GM13976 (cell line): ENCODE results near the gene CSTB.

Experiments used
- DNase-seq: peaks from one replicate; pipeline ENCODE4 v3.0.0; 2012; ENCODE audit warnings: low spot score
- in situ Hi-C: fragments of 300-500 bp; cut with MboI; formaldehyde crosslinking; loops from one replicate; pipeline ENCODE4 v1.12.0; 2022; ENCODE audit warnings: low sequenced_read_pairs, mixed read lengths, inconsistent platforms; ENCODE audit not compliant: unreplicated experiment
- TF ChIP-seq, protein P1 (sequence below): IDR thresholded peaks from 2 replicates; pipeline ENCODE4 v1.5.1; 2012; ENCODE audit warnings: borderline replicate concordance, mild to moderate bottlenecking; ENCODE audit not compliant: insufficient read depth; ENCODE audit errors: extremely low read depth, missing control alignments, control extremely low read depth

Gene CSTB

DNA sequence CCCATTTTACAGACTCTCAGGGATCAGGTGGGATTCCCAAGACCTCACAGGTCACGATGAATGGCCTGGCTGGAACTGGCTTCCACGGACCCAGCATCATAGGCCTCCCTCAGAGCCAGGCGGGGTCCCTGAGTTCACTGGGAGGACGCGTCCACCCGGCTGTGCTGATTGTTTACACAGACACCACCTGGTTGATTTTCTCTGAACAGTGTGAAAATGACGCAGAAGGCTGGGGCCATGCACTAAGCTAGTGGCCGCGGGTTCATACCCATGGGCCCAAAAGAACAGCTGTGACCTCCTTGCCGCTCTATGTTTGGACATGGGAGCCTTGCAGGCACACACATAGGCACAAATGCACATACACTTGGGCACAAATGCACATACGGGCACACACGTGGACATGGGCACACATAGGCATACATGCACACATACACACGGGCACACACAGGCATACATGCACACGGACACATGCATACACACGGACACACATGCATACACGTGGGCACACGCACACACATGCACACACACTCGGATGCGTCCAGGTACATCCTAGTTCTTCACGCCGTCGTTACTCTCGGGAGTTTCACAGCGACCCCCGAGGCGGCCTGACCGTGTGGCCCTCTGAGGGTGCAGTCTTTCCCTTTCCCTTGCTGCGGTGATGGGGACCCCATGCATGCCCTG lies 23.2 kb downstream of the CSTB start:
- in situ Hi-C loops: no loop called here
- DNase-seq: no peak
- TF ChIP-seq, protein P1, sequence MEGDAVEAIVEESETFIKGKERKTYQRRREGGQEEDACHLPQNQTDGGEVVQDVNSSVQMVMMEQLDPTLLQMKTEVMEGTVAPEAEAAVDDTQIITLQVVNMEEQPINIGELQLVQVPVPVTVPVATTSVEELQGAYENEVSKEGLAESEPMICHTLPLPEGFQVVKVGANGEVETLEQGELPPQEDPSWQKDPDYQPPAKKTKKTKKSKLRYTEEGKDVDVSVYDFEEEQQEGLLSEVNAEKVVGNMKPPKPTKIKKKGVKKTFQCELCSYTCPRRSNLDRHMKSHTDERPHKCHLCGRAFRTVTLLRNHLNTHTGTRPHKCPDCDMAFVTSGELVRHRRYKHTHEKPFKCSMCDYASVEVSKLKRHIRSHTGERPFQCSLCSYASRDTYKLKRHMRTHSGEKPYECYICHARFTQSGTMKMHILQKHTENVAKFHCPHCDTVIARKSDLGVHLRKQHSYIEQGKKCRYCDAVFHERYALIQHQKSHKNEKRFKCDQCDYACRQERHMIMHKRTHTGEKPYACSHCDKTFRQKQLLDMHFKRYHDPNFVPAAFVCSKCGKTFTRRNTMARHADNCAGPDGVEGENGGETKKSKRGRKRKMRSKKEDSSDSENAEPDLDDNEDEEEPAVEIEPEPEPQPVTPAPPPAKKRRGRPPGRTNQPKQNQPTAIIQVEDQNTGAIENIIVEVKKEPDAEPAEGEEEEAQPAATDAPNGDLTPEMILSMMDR: no peak

DNA sequence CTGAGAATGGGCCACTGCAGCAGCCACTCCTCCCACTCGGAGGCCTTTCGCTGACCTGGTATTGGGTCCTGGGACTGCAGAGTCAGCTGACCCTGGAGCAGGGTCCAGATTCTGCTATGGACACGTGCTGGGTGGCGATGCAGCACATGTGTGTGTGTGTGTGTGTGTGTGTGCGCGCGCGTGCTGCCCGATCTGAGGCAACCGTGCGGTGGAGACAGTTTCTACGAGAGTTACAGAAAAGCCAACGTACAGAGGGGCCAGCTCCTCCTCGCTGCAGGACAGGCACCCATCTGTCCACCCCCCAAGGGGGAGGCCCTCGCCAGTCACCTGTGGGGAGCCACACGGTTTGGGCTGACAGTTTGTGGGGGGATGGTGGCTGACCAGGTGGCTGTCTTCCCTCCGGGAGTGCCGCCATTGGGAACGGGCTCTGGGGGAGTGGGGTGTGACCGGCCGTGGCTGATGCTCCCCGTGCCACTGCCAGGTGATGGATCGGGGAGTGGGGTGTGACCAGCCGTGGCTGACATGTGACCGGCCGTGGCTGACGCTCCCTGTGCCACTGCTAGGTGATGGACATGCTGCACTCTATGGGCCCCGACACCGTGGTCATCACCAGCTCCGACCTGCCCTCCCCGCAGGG lies 24.0 kb downstream of the CSTB start:
- TF ChIP-seq, protein P1: no peak
- DNase-seq: no peak
- in situ Hi-C loops: no loop called here

DNA sequence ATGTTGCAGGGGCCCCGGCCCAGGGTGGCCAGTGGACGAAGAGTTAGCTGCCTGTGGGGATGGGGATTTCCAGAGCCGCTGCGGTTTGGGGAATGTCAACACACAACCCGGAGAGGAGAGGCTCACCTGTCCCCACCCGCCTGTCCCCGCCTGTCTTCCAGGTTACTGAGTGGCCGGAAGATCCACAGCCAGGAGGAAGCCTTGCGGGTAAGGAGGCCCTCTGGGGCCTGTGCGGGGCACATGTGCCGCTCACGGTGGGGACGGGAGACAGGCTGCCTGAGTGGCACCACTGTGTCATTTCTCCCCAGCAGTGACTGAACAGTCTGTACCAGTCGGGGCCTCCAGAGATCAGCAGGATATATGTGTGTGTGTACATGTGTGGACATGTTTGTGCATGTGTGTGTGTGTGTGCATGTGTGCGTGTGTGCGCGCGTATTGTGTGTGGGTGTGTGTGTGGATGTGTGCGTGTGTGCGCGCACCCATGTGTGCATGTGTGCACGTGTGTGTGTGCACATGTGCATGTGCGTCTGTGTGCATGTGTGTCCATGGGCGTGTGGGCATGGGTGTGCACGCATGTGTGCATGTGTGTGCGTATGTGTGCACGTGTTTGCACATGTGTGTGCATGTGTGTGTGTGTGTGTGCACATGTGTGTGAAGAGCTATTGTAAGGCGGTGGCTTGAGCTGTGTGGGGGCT lies 25.6 kb downstream of the CSTB start:
- DNase-seq: no peak
- in situ Hi-C loops: no loop called here
- TF ChIP-seq, protein P1: no peak

DNA sequence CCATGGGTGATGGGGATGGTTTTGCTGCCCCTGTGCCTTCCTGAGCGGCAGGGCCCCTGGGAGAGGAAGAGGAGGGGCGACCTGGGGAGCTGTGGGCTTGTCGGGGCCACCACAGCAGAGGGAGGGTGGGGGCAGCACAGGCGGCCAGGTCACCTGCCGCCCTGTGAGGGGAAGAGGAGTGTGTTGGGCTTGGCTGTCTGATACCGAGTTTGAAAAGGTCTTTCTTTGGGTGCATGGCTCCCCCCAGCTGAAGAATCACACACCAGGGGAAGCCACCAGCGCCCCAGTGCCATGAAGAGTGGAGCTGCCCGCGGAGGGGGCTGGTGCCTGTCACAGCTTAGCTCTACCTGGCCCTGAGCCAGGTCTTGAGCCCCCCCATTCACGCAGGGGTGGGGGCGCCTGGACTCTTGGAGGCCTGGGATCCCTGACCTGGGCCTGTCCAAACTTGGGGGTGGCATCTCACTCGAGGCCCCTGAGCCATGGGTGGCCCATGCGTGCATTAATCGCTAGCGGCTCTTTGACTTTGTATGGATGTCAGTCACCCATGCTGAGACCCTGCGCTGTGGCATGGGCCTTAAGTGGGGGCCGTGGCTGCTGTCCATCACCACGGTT lies 26.4 kb downstream of the CSTB start:
- no peak for DNase-seq
- in situ Hi-C loops: no loop called here
- TF ChIP-seq, protein P1: no peak

DNA sequence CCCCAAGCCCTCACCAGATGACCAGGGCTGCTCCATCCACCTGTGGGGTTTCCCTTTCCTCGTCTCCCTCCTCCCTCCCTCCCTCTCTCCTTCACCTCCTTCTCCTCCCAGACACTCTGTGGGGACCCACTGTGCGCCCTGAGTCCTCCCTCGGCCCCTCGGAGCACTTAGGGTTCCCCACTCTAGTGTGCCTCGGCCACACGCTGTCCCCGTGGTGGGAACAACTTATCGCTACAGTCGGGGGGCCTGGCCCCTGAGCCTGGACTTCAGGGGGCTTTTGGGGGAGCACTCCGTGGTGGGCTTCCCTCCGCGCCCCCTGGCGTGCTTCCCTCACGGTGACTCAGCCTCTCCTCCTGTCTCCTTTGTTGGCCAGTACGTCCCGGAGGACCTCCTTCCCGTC lies 27.5 kb downstream of the CSTB start:
- in situ Hi-C loops: no loop called here
- DNase-seq: no peak
- TF ChIP-seq, protein P1: no peak

DNA sequence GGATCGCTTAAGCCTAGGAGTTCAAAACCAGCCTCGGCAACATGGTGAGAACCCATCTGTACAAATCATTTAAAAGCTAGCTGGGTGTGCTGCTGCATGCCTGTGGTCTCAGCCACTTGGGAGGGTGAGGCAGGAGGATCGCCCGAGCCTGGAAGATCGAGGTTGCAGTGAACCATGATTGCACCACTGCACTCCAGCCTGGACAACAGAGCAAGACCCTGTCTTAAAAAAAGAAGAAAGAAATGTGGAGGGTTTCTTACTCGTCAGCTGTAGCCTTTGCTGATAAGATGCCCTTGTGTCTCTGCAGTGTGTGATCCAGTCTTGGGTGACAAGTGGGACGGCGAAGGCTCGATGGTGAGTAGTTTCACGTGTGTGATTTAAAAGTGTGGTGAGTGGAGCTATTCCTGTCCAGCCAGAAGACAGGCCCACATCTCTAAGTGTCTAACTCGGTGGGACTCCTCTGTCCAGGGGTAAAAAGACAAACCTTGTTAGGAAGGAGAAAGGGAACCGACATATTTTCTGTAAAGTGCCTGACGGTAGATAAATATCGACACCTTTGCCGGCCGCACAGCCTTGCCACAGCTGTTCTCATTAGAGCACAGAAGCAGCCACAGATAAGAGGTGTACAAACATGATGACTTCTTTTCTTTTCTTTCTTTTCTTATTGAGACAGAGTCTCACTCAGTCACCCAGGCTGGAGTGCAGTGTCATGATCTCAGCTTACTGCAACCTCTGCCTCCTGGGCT lies 30.2 kb downstream of the CSTB start:
- TF ChIP-seq, protein P1: no peak
- in situ Hi-C loops: no loop called here
- no peak for DNase-seq
